D721Med (cell line): ENCODE measurements around the gene ZDHHC8.

ENCODE experiments used
- DNase-seq: peaks from one replicate; pipeline ENCODE4 v3.0.0; 2011; ENCODE audit warnings: low spot score; ENCODE audit not compliant: insufficient read length
- FAIRE-seq: peaks from 2 replicates; lab custom pipeline; 2011; peaks lifted over from hg19 to GRCh38; lab: Jason Lieb, UNC
- TF ChIP-seq, protein P1 (sequence below): IDR thresholded peaks from 2 replicates; pipeline ENCODE4 v1.5.1; 2012; ENCODE audit warnings: mild to moderate bottlenecking, control low read depth; ENCODE audit not compliant: insufficient read depth; ENCODE audit errors: missing control alignments

Gene ZDHHC8

GRCh38 chr22:20086763-20087162, 44.8 kb upstream of the ZDHHC8 start:
- DNase-seq: no peak
- FAIRE-seq: no peak
- TF ChIP-seq, protein P1, sequence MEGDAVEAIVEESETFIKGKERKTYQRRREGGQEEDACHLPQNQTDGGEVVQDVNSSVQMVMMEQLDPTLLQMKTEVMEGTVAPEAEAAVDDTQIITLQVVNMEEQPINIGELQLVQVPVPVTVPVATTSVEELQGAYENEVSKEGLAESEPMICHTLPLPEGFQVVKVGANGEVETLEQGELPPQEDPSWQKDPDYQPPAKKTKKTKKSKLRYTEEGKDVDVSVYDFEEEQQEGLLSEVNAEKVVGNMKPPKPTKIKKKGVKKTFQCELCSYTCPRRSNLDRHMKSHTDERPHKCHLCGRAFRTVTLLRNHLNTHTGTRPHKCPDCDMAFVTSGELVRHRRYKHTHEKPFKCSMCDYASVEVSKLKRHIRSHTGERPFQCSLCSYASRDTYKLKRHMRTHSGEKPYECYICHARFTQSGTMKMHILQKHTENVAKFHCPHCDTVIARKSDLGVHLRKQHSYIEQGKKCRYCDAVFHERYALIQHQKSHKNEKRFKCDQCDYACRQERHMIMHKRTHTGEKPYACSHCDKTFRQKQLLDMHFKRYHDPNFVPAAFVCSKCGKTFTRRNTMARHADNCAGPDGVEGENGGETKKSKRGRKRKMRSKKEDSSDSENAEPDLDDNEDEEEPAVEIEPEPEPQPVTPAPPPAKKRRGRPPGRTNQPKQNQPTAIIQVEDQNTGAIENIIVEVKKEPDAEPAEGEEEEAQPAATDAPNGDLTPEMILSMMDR: no peak

GRCh38 chr22:20087319-20088262, 44.0 kb upstream of the ZDHHC8 start:
- TF ChIP-seq, protein P1: no peak
- no peak for DNase-seq
- no peak for FAIRE-seq

DNA sequence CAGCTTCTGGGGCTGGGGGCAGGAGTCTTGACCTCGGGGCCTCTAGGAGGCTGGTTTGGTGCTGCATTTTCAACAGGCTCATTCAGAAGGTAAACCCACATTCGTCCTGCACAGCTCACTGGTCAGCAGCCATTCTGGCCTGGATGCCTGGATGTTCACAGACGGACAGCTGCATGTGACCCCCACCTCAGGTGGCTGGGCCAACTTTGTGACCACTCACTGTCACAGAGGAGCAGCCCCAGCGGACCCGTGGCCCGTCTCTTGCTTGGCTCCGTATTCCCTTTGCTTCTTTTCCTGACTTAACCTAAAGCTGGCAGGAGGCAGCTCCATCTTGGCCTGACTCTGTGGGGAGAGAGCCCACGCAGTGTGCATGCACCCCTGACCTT, 43.3 kb upstream of the ZDHHC8 start:
- TF ChIP-seq, protein P1: no peak
- no peak for DNase-seq
- FAIRE-seq: no peak

GRCh38 chr22:20089226-20089976, 42.2 kb upstream of the ZDHHC8 start:
- FAIRE-seq: no peak
- DNase-seq: no peak
- TF ChIP-seq, protein P1: no peak

DNA sequence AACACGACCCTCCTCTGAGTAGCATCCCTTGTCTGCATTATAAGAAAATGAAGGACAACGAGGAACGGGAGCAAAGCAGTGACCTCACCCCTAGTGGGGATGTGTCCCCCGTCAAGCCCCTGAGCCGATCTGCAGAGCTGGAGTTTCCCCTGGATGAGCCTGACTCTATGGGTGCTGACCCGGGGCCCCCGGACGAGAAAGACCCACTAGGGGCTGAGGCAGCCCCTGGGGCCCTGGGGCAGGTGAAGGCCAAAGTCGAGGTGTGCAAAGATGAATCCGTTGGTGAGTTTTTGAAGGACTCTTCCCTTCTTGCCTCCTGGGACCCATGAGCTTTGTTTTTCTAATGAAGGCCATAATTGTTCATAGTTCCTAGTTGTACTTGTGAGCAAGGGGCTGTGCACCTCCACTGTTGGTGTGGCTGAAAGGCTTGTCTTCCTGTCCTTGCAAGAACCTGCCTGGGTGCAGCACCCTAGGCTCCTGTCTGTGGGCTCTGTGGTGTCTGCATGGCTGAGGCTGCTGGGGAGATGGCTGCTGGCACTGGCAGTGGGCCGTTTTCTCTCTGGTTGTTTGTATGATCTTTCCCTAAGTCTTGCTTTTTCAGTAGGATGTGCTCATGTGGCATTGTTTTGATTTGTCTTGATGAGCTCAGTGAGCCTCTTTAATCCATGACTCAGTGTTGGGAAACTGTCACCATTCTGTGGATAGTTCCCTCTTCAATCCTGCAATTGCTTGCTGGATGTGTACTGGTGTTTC, 41.5 kb upstream of the ZDHHC8 start:
- TF ChIP-seq, protein P1: no peak
- no peak for FAIRE-seq

GRCh38 chr22:20090730-20091240, 40.8 kb upstream of the ZDHHC8 start:
- no peak for FAIRE-seq
- TF ChIP-seq, protein P1: no peak
- no peak for DNase-seq

More for the DNA sequence above, 41.5 kb upstream of the ZDHHC8 start:
- no peak for DNase-seq
